WTC11 (cell line): ENCODE measurements around the gene INHA.

Experiments used
- ATF2 ChIP-seq: sonication (generic); formaldehyde crosslinking; IDR thresholded peaks from 2 replicates; pipeline ENCODE4 v1.8.1; 2022; ENCODE audit warnings: low read depth, missing genetic modification reagents, borderline replicate concordance
- CBFB ChIP-seq: sonication (generic); formaldehyde crosslinking; IDR thresholded peaks from 2 replicates; pipeline ENCODE4 v1.8.1; 2022; ENCODE audit warnings: mild to moderate bottlenecking, low read depth, missing genetic modification reagents
- CTCF ChIP-seq: fragments of 200-600 bp; IDR thresholded peaks from 2 replicates; pipeline ENCODE4 v1.8.0; 2022; ENCODE audit warnings: antibody characterized with exemption
- ETV6 ChIP-seq: sonication (generic); formaldehyde crosslinking; IDR thresholded peaks from 2 replicates; pipeline ENCODE4 v1.8.1; 2022; ENCODE audit warnings: mild to moderate bottlenecking, missing genetic modification reagents
- SP1 ChIP-seq: sonication (generic); formaldehyde crosslinking; conservative IDR thresholded peaks from 2 replicates; pipeline ENCODE4 v1.8.1; 2022; ENCODE audit warnings: missing genetic modification reagents
- USF2 ChIP-seq: sonication (generic); formaldehyde crosslinking; IDR thresholded peaks from 2 replicates; pipeline ENCODE4 v1.8.1; 2023; ENCODE audit warnings: mild to moderate bottlenecking, missing genetic modification reagents, moderate library complexity
- ZNF121 ChIP-seq: sonication (generic); formaldehyde crosslinking; IDR thresholded peaks from 2 replicates; pipeline ENCODE4 v1.8.0; 2023; ENCODE audit warnings: missing genetic modification reagents
- ZNF138 ChIP-seq: sonication (generic); formaldehyde crosslinking; conservative IDR thresholded peaks from 2 replicates; pipeline ENCODE4 v1.8.1; 2022; ENCODE audit warnings: mild to moderate bottlenecking, moderate library complexity, missing genetic modification reagents
- ZNF416 ChIP-seq: fragments of 250-450 bp; sonication (Bioruptor Pico); IDR thresholded peaks from 2 replicates; pipeline ENCODE4 v1.9.0; 2021; ENCODE audit warnings: mild to moderate bottlenecking, inconsistent platforms

- TF ChIP-seq USF2 (CRISPR knock-in tag) (no peak), ZNF121 (no peak), CTCF (no peak), ZNF138 (no peak), ATF2 (CRISPR knock-in tag) (no peak), CBFB (CRISPR knock-in tag) (no peak), ETV6 (CRISPR knock-in tag) (no peak), SP1 (CRISPR knock-in tag) (no peak), ZNF416 (CRISPR knock-in tag) (no peak)
Observed at GRCh38 chr2:219537657-219538488, 34.2 kb upstream of the INHA start.
